ENCODE data around the gene HSD17B4.
"Not testable (repeated sequence)": the region's sequence is repeated elsewhere in the genome, so short reads cannot be mapped to it uniquely, and the experiment has no call there.

DNA sequence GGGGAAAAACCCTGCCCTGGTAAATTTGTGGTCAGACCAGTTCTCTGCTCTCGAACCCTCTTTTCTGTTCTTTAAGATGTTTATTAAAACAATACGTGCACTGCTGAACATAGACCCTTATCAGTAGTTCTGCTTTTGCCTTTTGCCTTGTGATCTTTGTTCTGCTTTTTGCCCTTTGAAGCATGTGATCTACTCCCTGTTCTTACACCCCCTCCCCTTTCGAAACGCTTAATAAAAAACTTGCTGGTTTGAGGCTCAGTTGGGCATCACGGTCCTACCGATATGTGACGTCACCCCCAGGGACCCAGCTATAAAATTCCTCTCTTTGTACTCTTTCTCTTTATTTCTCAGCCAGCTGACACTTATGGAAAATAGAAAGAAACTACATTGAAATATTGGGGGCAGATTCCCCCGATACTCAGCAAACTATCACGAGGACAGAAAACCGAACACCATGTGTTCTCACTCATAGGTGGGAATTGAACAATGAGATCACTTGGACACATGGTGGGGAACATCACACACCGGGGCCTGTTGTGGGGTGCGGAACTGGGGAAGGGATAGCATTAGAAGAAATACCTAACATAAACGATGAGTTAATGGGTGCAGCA, 38.1 kb upstream of the HSD17B4 start:
- TF ChIP-seq REST (IDR thresholded peaks at IDR 0.05; ENCODE audit: insufficient read depth in 1 of 2, low read depth in 2 of 2, low read length in 1 of 2), result not testable (repeated sequence)
- TF ChIP-seq, protein P1, sequence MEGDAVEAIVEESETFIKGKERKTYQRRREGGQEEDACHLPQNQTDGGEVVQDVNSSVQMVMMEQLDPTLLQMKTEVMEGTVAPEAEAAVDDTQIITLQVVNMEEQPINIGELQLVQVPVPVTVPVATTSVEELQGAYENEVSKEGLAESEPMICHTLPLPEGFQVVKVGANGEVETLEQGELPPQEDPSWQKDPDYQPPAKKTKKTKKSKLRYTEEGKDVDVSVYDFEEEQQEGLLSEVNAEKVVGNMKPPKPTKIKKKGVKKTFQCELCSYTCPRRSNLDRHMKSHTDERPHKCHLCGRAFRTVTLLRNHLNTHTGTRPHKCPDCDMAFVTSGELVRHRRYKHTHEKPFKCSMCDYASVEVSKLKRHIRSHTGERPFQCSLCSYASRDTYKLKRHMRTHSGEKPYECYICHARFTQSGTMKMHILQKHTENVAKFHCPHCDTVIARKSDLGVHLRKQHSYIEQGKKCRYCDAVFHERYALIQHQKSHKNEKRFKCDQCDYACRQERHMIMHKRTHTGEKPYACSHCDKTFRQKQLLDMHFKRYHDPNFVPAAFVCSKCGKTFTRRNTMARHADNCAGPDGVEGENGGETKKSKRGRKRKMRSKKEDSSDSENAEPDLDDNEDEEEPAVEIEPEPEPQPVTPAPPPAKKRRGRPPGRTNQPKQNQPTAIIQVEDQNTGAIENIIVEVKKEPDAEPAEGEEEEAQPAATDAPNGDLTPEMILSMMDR (IDR thresholded peaks at IDR 0.05), result not testable (repeated sequence)
